IMR-90 (cell line): ENCODE data around the gene FNDC7. TPM values are rescaled to one million over a fixed set of nuclear protein-coding genes. Genes with fewer than 3 reads are reported as not detected.

Experiments
- ATAC-seq: fragments of 200-7000 bp; cut with Tn5 transposase; 2 replicates; pipeline ENCODE4 v1.9.1; 2020; ENCODE audit warnings: low read depth, mild to moderate bottlenecking, moderate library complexity
- BruUV-seq: library from RNA; stranded (reverse); fragments of 400-500 nt; replicated peaks from 2 replicates; lab custom pipeline; 2021; lab: Mats Ljungman, UMichigan
- CTCF ChIA-PET: fragments of 300-600 bp; formaldehyde crosslinking; extraction: SDS; loops from one replicate; lab custom pipeline; 2021; ENCODE audit warnings: antibody characterized with exemption; lab: Yijun Ruan, JAX
- POLR2A ChIA-PET: fragments of 300-600 bp; sonication (Branson Sonifier 250); formaldehyde crosslinking; loops from one replicate; lab custom pipeline; 2022; ENCODE audit warnings: antibody characterized with exemption; ENCODE audit not compliant: unreplicated experiment; lab: Charles Lee
- DNase-seq: peaks from one replicate; pipeline ENCODE4 v3.0.0; 2013
- H2AFZ ChIP-seq: replicated peaks from 2 replicates; pipeline ENCODE3; 2013; ENCODE audit warnings: low read length, mild to moderate bottlenecking; ENCODE audit not compliant: poor library complexity
- H2AK5ac ChIP-seq: 2 replicates; pipeline ENCODE4 v1.6.1; 2013; ENCODE audit warnings: low read depth, low read length, inconsistent platforms
- H2AK9ac ChIP-seq: replicated peaks from 2 replicates; pipeline ENCODE3; 2013; ENCODE audit warnings: mild to moderate bottlenecking, low read depth, low read length, moderate library complexity; ENCODE audit not compliant: poor library complexity
- H2BK120ac ChIP-seq: 2 replicates; pipeline ENCODE4 v1.6.1; 2013; ENCODE audit warnings: low read depth, low read length, inconsistent platforms
- H2BK15ac ChIP-seq: 3 replicates; pipeline ENCODE4 v1.6.1; 2013; ENCODE audit warnings: low read depth, low read length, inconsistent platforms
- H2BK20ac ChIP-seq: 2 replicates; pipeline ENCODE4 v1.6.1; 2013; ENCODE audit warnings: low read depth, mild to moderate bottlenecking, inconsistent platforms, low read length, moderate library complexity
- H2BK5ac ChIP-seq: 2 replicates; pipeline ENCODE4 v1.6.1; 2013; ENCODE audit warnings: mild to moderate bottlenecking, low read depth, low read length, inconsistent platforms; ENCODE audit not compliant: poor library complexity, severe bottlenecking
- H3K14ac ChIP-seq: replicated peaks from 2 replicates; pipeline ENCODE4 v1.6.1; 2013; ENCODE audit warnings: low read depth, low read length, inconsistent platforms
- H3K18ac ChIP-seq: 2 replicates; pipeline ENCODE4 v1.6.1; 2013; ENCODE audit warnings: low read depth, low read length, control low read depth
- H3K23ac ChIP-seq: 2 replicates; pipeline ENCODE4 v1.6.1; 2013; ENCODE audit warnings: low read depth, low read length, inconsistent platforms
- H3K27ac ChIP-seq: 2 replicates; pipeline ENCODE4 v1.5.1; 2013; ENCODE audit warnings: mild to moderate bottlenecking, control low read depth, low read length; ENCODE audit not compliant: insufficient read depth
- H3K27me3 ChIP-seq: 2 replicates; pipeline ENCODE4 v1.6.1; 2013; ENCODE audit warnings: low read length; ENCODE audit not compliant: control insufficient read depth, insufficient read depth
- H3K36me3 ChIP-seq: 2 replicates; pipeline ENCODE4 v1.6.1; 2013; ENCODE audit warnings: low read length, mixed read lengths; ENCODE audit not compliant: control insufficient read depth, insufficient read depth
- H3K4ac ChIP-seq: 2 replicates; pipeline ENCODE4 v1.6.1; 2013; ENCODE audit warnings: low read depth, low read length, inconsistent platforms
- H3K4me1 ChIP-seq: 2 replicates; pipeline ENCODE4 v1.6.1; 2013; ENCODE audit warnings: low read length, mixed read lengths; ENCODE audit not compliant: control insufficient read depth, insufficient read depth
- H3K4me2 ChIP-seq: 2 replicates; pipeline ENCODE4 v1.6.1; 2013; ENCODE audit warnings: low read depth, mild to moderate bottlenecking, control low read depth, low read length, moderate library complexity
- H3K4me3 ChIP-seq: 2 replicates; pipeline ENCODE4 v1.5.1; 2013; ENCODE audit warnings: low read depth, mild to moderate bottlenecking, control low read depth, low read length, moderate library complexity; ENCODE audit not compliant: insufficient read depth
- H3K56ac ChIP-seq: 2 replicates; pipeline ENCODE4 v1.6.1; 2013; ENCODE audit warnings: low read length, inconsistent platforms; ENCODE audit not compliant: insufficient read depth; ENCODE audit errors: extremely low read depth
- H3K79me1 ChIP-seq, 2 experiments: 2 replicates each; pipeline ENCODE4 v1.6.1; 2013; ENCODE audit warnings: low read length in 2 of 2, inconsistent platforms in 1 of 2, low read depth in 1 of 2
- H3K9ac ChIP-seq: 2 replicates; pipeline ENCODE4 v1.6.1; 2013; ENCODE audit warnings: low read depth, low read length, control low read depth
- H3K9me1 ChIP-seq: 2 replicates; pipeline ENCODE4 v1.6.1; 2013; ENCODE audit warnings: low read length, inconsistent platforms; ENCODE audit not compliant: insufficient read depth
- H3K9me3 ChIP-seq: 2 replicates; pipeline ENCODE4 v1.6.1; 2013; ENCODE audit warnings: low read length; ENCODE audit not compliant: control insufficient read depth, insufficient read depth
- H4K20me1 ChIP-seq: 2 replicates; pipeline ENCODE4 v1.6.1; 2013; ENCODE audit warnings: low read length, inconsistent platforms; ENCODE audit not compliant: insufficient read depth
- H4K5ac ChIP-seq: 2 replicates; pipeline ENCODE4 v1.6.1; 2013; ENCODE audit warnings: mild to moderate bottlenecking, low read depth, low read length, control low read depth
- H4K8ac ChIP-seq, 2 experiments: 2 replicates each; pipeline ENCODE4 v1.6.1; 2013; ENCODE audit warnings: low read depth in 2 of 2, low read length in 2 of 2, control low read depth in 1 of 2, inconsistent platforms in 1 of 2
- H4K91ac ChIP-seq: 2 replicates; pipeline ENCODE4 v1.6.1; 2013; ENCODE audit warnings: low read depth, low read length, inconsistent platforms; ENCODE audit not compliant: insufficient read depth
- BHLHE40 ChIP-seq: fragments of 150-350 bp; IDR thresholded peaks from 2 replicates; pipeline ENCODE4 v1.6.1; 2016; ENCODE audit warnings: mild to moderate bottlenecking, low read depth, low read length
- CEBPB ChIP-seq: IDR thresholded peaks from 2 replicates; pipeline ENCODE4 v1.6.1; 2012; ENCODE audit warnings: low read depth, low read length, improper control_type of control experiment
- CHD1 ChIP-seq: IDR thresholded peaks from 2 replicates; pipeline ENCODE4 v1.6.1; 2012; ENCODE audit warnings: low read depth, low read length, improper control_type of control experiment
- FOS ChIP-seq: fragments of 150-350 bp; IDR thresholded peaks from 2 replicates; pipeline ENCODE4 v1.6.1; 2016; ENCODE audit warnings: low read depth, low read length
- MAFK ChIP-seq: IDR thresholded peaks from 2 replicates; pipeline ENCODE4 v1.6.1; 2012; ENCODE audit warnings: low read depth, low read length, improper control_type of control experiment
- MAZ ChIP-seq: IDR thresholded peaks from 2 replicates; pipeline ENCODE4 v1.6.1; 2012; ENCODE audit warnings: low read depth, mild to moderate bottlenecking, low read length, improper control_type of control experiment, moderate library complexity, borderline replicate concordance
- MXI1 ChIP-seq: IDR thresholded peaks from 2 replicates; pipeline ENCODE4 v1.6.1; 2012; ENCODE audit warnings: low read depth, mild to moderate bottlenecking, low read length, moderate library complexity, borderline replicate concordance
- NFE2L2 ChIP-seq: fragments of 150-350 bp; IDR thresholded peaks from 2 replicates; pipeline ENCODE4 v1.6.1; 2016; ENCODE audit warnings: low read depth, mild to moderate bottlenecking, low read length
- POLR2A ChIP-seq: IDR thresholded peaks from 2 replicates; pipeline ENCODE4 v1.6.1; 2012; ENCODE audit warnings: mild to moderate bottlenecking, low read depth, low read length
- RAD21 ChIP-seq: IDR thresholded peaks from 2 replicates; pipeline ENCODE4 v1.6.1; 2012; ENCODE audit warnings: low read length, improper control_type of control experiment
- RCOR1 ChIP-seq: IDR thresholded peaks from 2 replicates; pipeline ENCODE4 v1.6.1; 2012; ENCODE audit warnings: mild to moderate bottlenecking, low read length, improper control_type of control experiment; ENCODE audit not compliant: insufficient replicate concordance
- RFX5 ChIP-seq: IDR thresholded peaks from 2 replicates; pipeline ENCODE4 v1.8.0; 2012; ENCODE audit warnings: low read depth, mild to moderate bottlenecking, low read length, moderate library complexity
- SMC3 ChIP-seq: fragments of 150-350 bp; IDR thresholded peaks from 2 replicates; pipeline ENCODE4 v1.6.1; 2016; ENCODE audit warnings: low read depth, mild to moderate bottlenecking, antibody characterized with exemption, low read length, moderate library complexity
- USF2 ChIP-seq: fragments of 150-350 bp; IDR thresholded peaks from 2 replicates; pipeline ENCODE4 v1.6.1; 2017; ENCODE audit warnings: mild to moderate bottlenecking, antibody characterized with exemption, low read length, low read depth
- WGBS, 2 experiments: methylation state at CpG; one replicate each; pipeline versions ENCODE4 v1.1.5 to v1.1.7; 2013; ENCODE audit warnings: missing lambda C conversion rate in 2 of 2; ENCODE audit not compliant: insufficient read length in 1 of 2; ENCODE audit errors: extremely low coverage in 2 of 2; 5-methylcytosine and 5-hydroxymethylcytosine counted together
- dilution Hi-C: fragments of 300-500 bp; cut with HindIII; formaldehyde crosslinking; loops from one replicate; pipeline ENCODE4 v1.14.3; 2018; ENCODE audit warnings: low sequenced_read_pairs; ENCODE audit not compliant: unreplicated experiment
- in situ Hi-C: fragments of 300-500 bp; cut with MboI; formaldehyde crosslinking; loops from 3 replicates; pipeline ENCODE4 v1.14.3; 2019; ENCODE audit warnings: low sequenced_read_pairs, inconsistent platforms, mixed read lengths
- intact Hi-C: fragments of 100-400 bp; cut with micrococcal nuclease; formaldehyde crosslinking; loops from 2 replicates; pipeline ENCODE4 v1.10.0; 2022
- polyA plus RNA-seq, 3 experiments: library from polyadenylated mRNA; depleted of rRNA; stranded (reverse); fragments of >200 nt; gene quantifications; 2 replicates each; pipeline ENCODE4 v1.2.3, GENCODE V29; 2012; ENCODE audit warnings: low replicate concordance in 1 of 3
- total RNA-seq: library from RNA; depleted of rRNA; stranded (reverse); fragments of >200 nt; gene quantifications from 2 replicates; pipeline ENCODE4 v1.2.3, GENCODE V29; 2012
- TF ChIP-seq, protein P1 (sequence below): conservative IDR thresholded peaks from 2 replicates; pipeline ENCODE4 v1.5.1; 2012; ENCODE audit warnings: mild to moderate bottlenecking, low read depth, low read length, improper control_type of control experiment
- TF ChIP-seq, protein P2 (sequence below): fragments of 150-350 bp; IDR thresholded peaks from 2 replicates; pipeline ENCODE4 v1.6.1; 2016; ENCODE audit warnings: low read depth, mild to moderate bottlenecking, low read length, moderate library complexity, borderline replicate concordance

Gene FNDC7
- total and polyA plus RNA-seq, 2 of the 4 experiments (the other 2 are of a cell fraction) = not detected

- ATAC-seq = no peak
- CTCF ChIA-PET = no interaction called here
- TF ChIP-seq SMC3 (no peak), CHD1 (no peak), USF2 (no peak), RAD21 (no peak), NFE2L2 (no peak), FOS (no peak), CEBPB (no peak), MAZ (no peak), BHLHE40 (no peak), MAFK (no peak), MXI1 (no peak), RCOR1 (no peak), POLR2A (no peak), RFX5 (no peak)
- TF ChIP-seq, protein P1, sequence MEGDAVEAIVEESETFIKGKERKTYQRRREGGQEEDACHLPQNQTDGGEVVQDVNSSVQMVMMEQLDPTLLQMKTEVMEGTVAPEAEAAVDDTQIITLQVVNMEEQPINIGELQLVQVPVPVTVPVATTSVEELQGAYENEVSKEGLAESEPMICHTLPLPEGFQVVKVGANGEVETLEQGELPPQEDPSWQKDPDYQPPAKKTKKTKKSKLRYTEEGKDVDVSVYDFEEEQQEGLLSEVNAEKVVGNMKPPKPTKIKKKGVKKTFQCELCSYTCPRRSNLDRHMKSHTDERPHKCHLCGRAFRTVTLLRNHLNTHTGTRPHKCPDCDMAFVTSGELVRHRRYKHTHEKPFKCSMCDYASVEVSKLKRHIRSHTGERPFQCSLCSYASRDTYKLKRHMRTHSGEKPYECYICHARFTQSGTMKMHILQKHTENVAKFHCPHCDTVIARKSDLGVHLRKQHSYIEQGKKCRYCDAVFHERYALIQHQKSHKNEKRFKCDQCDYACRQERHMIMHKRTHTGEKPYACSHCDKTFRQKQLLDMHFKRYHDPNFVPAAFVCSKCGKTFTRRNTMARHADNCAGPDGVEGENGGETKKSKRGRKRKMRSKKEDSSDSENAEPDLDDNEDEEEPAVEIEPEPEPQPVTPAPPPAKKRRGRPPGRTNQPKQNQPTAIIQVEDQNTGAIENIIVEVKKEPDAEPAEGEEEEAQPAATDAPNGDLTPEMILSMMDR = no peak
- TF ChIP-seq, protein P2, sequence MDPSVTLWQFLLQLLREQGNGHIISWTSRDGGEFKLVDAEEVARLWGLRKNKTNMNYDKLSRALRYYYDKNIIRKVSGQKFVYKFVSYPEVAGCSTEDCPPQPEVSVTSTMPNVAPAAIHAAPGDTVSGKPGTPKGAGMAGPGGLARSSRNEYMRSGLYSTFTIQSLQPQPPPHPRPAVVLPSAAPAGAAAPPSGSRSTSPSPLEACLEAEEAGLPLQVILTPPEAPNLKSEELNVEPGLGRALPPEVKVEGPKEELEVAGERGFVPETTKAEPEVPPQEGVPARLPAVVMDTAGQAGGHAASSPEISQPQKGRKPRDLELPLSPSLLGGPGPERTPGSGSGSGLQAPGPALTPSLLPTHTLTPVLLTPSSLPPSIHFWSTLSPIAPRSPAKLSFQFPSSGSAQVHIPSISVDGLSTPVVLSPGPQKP = no peak
- Histone ChIP-seq H2AK5ac (no peak overlapping the region), H3K14ac (no peak overlapping the region), H3K56ac (no peak overlapping the region), H3K9ac (no peak overlapping the region), H4K91ac (no peak overlapping the region), H2AK9ac (no peak overlapping the region), H2BK20ac (no peak overlapping the region), H3K18ac (no peak overlapping the region), H3K79me1 (no peaks in the 10 kb centered on the region), H3K9me1 (0 out of 2 replicates have a peak, but pooled peaks cover 2% of the 10 kb centered on the region), H3K27me3 (no peaks in the 10 kb centered on the region; the same call in 1 of the 2 replicates), H4K8ac (no peak overlapping the region), H3K4me1 (peaks cover 5% of the 10 kb centered on the region), H3K27ac (no peak overlapping the region), H4K20me1 (no peaks in the 10 kb centered on the region), H2BK5ac (no peak overlapping the region), H2AFZ (no peak overlapping the region), H4K5ac (no peak overlapping the region), H3K4me3 (no peak overlapping the region), H2BK120ac (no peak overlapping the region), H3K4me2 (no peak overlapping the region), H2BK15ac (no peak overlapping the region), H3K9me3 (no peaks in the 10 kb centered on the region), H3K36me3 (no peaks in the 10 kb centered on the region), H3K4ac (no peak overlapping the region), H3K23ac (no peak overlapping the region)
- no peak for DNase-seq
- intact Hi-C loops = loop anchor here (2.0 kb wide), 1 partner anchor 13 kb away; no protein-coding TSS in a partner anchor
- no CpG with 5 or more reads among the region's 1 CpG for WGBS, 2 experiments
- POLR2A ChIA-PET = no interaction called here
- no TSS peak for BruUV-seq
- in situ Hi-C loops = no loop called here
- dilution Hi-C loops = no loop called here
These were observed 13.2 kb downstream of the FNDC7 start for GRCh38 chr1:108725906-108726305.
